D721Med (cell line): ENCODE data around the gene AATF.

ENCODE experiments used
- DNase-seq: peaks from one replicate; pipeline ENCODE4 v3.0.0; 2011; ENCODE audit warnings: low spot score; ENCODE audit not compliant: insufficient read length
- FAIRE-seq: peaks from 2 replicates; lab custom pipeline; 2011; peaks lifted over from hg19 to GRCh38; lab: Jason Lieb, UNC
- CTCF ChIP-seq: IDR thresholded peaks from 2 replicates; pipeline ENCODE4 v1.5.1; 2012; ENCODE audit warnings: mild to moderate bottlenecking, control low read depth; ENCODE audit not compliant: insufficient read depth; ENCODE audit errors: missing control alignments

Gene AATF

GRCh38 chr17:36943250-36944191 lies 5.2 kb upstream of the AATF start:
- DNase-seq: no peak
- TF ChIP-seq CTCF: no peak
- no peak for FAIRE-seq

- FAIRE-seq (no peak), DNase-seq (no peak)
- TF ChIP-seq CTCF: no peak
Measured at GRCh38 chr17:36944553-36944952, 4.2 kb upstream of the AATF start.

- DNase-seq (no peak), FAIRE-seq (no peak)
- no peak for TF ChIP-seq CTCF
Measured at GRCh38 chr17:36945140-36945539, 3.6 kb upstream of the AATF start.

GRCh38 chr17:36945959-36946725 lies 2.6 kb upstream of the AATF start:
- no peak for FAIRE-seq
- no peak for TF ChIP-seq CTCF
- no peak for DNase-seq

- FAIRE-seq: no peak
- no peak for DNase-seq
- TF ChIP-seq CTCF: no peak
Measured at GRCh38 chr17:36946726-36947091, 2.0 kb upstream of the AATF start.

GRCh38 chr17:36947922-36948716 lies 635 bp upstream of the AATF start:
- DNase-seq (no peak), FAIRE-seq (no peak)
- no peak for TF ChIP-seq CTCF
